H1 (cell line): ENCODE measurements around the gene DNER. TPM values are rescaled to one million over a fixed set of nuclear protein-coding genes. Genes with fewer than 3 reads are reported as not detected.

Source experiments
- CTCF ChIA-PET: fragments of 300-600 bp; sonication (Branson Sonifier 250); formaldehyde crosslinking; loops from one replicate; lab custom pipeline; 2021; ENCODE audit not compliant: partially characterized antibody; lab: Charles Lee
- POLR2A ChIA-PET: fragments of 300-600 bp; sonication (Branson Sonifier 250); formaldehyde crosslinking; loops from one replicate; lab custom pipeline; 2021; ENCODE audit warnings: inconsistent platforms; ENCODE audit not compliant: partially characterized antibody; lab: Charles Lee
- DNase-seq, 2 experiments: peaks; one replicate each; pipeline versions ENCODE4 v3.0.0 to v3.0.0-alpha.2; 2010 to 2022; ENCODE audit warnings: low spot score in 2 of 2, low read depth in 1 of 2, mixed read lengths in 1 of 2
- FAIRE-seq: peaks from 2 replicates; lab custom pipeline; 2011; peaks lifted over from hg19 to GRCh38; lab: Jason Lieb, UNC
- H2AFZ ChIP-seq: 2 replicates; pipeline ENCODE4 v1.8.1; 2012; ENCODE audit warnings: low read length, inconsistent platforms
- H2AK5ac ChIP-seq: 2 replicates; pipeline ENCODE4 v1.6.1; 2013; ENCODE audit warnings: low read depth, low read length
- H2BK120ac ChIP-seq: replicated peaks from 2 replicates; pipeline ENCODE3; 2013; ENCODE audit warnings: low read depth, low read length, inconsistent platforms
- H2BK12ac ChIP-seq: 2 replicates; pipeline ENCODE4 v1.6.1; 2013; ENCODE audit warnings: low read depth, low read length
- H2BK15ac ChIP-seq: 2 replicates; pipeline ENCODE4 v1.6.1; 2013; ENCODE audit warnings: low read length
- H2BK20ac ChIP-seq: 2 replicates; pipeline ENCODE4 v1.6.1; 2013; ENCODE audit warnings: low read length
- H2BK5ac ChIP-seq: 2 replicates; pipeline ENCODE4 v1.6.1; 2013; ENCODE audit warnings: low read depth, low read length
- H3K14ac ChIP-seq: 2 replicates; pipeline ENCODE4 v1.6.1; 2013; ENCODE audit warnings: inconsistent platforms; ENCODE audit not compliant: insufficient read length
- H3K18ac ChIP-seq: 2 replicates; pipeline ENCODE4 v1.6.1; 2013; ENCODE audit warnings: low read length; ENCODE audit errors: extremely low read depth
- H3K23ac ChIP-seq: 2 replicates; pipeline ENCODE4 v1.6.1; 2013; ENCODE audit warnings: inconsistent platforms; ENCODE audit not compliant: insufficient read length
- H3K23me2 ChIP-seq: 2 replicates; pipeline ENCODE4 v1.6.1; 2013; ENCODE audit warnings: low read depth, low read length
- H3K27ac ChIP-seq: 2 replicates; pipeline ENCODE4 v1.6.1; 2011; ENCODE audit warnings: low read depth, low read length, inconsistent platforms
- H3K27me3 ChIP-seq, 4 experiments: replicated peaks in 1 of 4; 1 replicate in 1 of 4; 2 replicates in 3 of 4; pipeline versions ENCODE4 v1.6.1 to v1.8.1; 2011 to 2013; ENCODE audit warnings: low read length in 3 of 4, mild to moderate bottlenecking in 3 of 4, inconsistent platforms in 2 of 4, mixed read lengths in 2 of 4, moderate library complexity in 1 of 4; ENCODE audit not compliant: control insufficient read depth in 3 of 4, insufficient read depth in 3 of 4; ENCODE audit errors: extremely low read depth in 1 of 4
- H3K36me3 ChIP-seq, 4 experiments: 2 replicates each; pipeline versions ENCODE4 v1.6.1 to v1.8.1; 2011 to 2013; ENCODE audit warnings: mild to moderate bottlenecking in 4 of 4, low read length in 3 of 4, moderate library complexity in 2 of 4, control low read depth in 1 of 4, inconsistent platforms in 1 of 4; ENCODE audit not compliant: insufficient read depth in 4 of 4, control insufficient read depth in 2 of 4
- H3K4ac ChIP-seq: replicated peaks from 2 replicates; pipeline ENCODE3; 2013; ENCODE audit warnings: low read length, low read depth, mixed read lengths, inconsistent platforms; ENCODE audit not compliant: insufficient read length
- H3K4me1 ChIP-seq, 4 experiments: replicated peaks in 1 of 4; 1 replicate in 1 of 4; 2 replicates in 3 of 4; pipeline versions ENCODE4 v1.6.1 to v1.8.1; 2011 to 2013; ENCODE audit warnings: low read length in 3 of 4, inconsistent platforms in 2 of 4, mixed read lengths in 1 of 4; ENCODE audit not compliant: insufficient read depth in 4 of 4, control insufficient read depth in 3 of 4
- H3K4me2 ChIP-seq, 2 experiments: 2 replicates each; pipeline versions ENCODE4 v1.6.1 to v1.8.1; 2011 to 2013; ENCODE audit warnings: low read depth in 2 of 2, low read length in 2 of 2, control low read depth in 1 of 2, inconsistent platforms in 1 of 2, mild to moderate bottlenecking in 1 of 2; ENCODE audit not compliant: insufficient read depth in 1 of 2
- H3K4me3 ChIP-seq, 4 experiments: fragments of 200-600, 300-600 bp in 1 of 4; sonication (generic), shearing (Covaris generic), sonication (Bioruptor Twin) in 1 of 4; 2 replicates each; pipeline versions ENCODE4 v1.5.1 to v1.8.1; 2011 to 2016; ENCODE audit warnings: low read length in 4 of 4, low read depth in 3 of 4, control low read depth in 2 of 4, inconsistent platforms in 2 of 4, mild to moderate bottlenecking in 2 of 4, mixed read lengths in 1 of 4, moderate library complexity in 1 of 4; ENCODE audit not compliant: insufficient read depth in 2 of 4; ENCODE audit errors: extremely low read depth in 1 of 4
- H3K56ac ChIP-seq: replicated peaks from 2 replicates; pipeline ENCODE3; 2013; ENCODE audit warnings: low read depth, mild to moderate bottlenecking, mixed read lengths, low read length, inconsistent platforms; ENCODE audit not compliant: insufficient read length
- H3K79me1 ChIP-seq: 2 replicates; pipeline ENCODE4 v1.6.1; 2013; ENCODE audit warnings: low read depth, low read length, control low read depth
- H3K79me2 ChIP-seq, 2 experiments: 2 replicates each; pipeline versions ENCODE4 v1.6.1 to v1.8.1; 2012 to 2013; ENCODE audit warnings: low read length in 2 of 2, mild to moderate bottlenecking in 2 of 2, inconsistent platforms in 1 of 2; ENCODE audit not compliant: insufficient read depth in 2 of 2, control insufficient read depth in 1 of 2
- H3K9ac ChIP-seq, 4 experiments: replicated peaks in 1 of 4; 1 replicate in 1 of 4; 2 replicates in 3 of 4; pipeline versions ENCODE4 v1.6.1 to v1.8.1; 2011 to 2013; ENCODE audit warnings: low read depth in 3 of 4, low read length in 3 of 4, control low read depth in 2 of 4, mild to moderate bottlenecking in 2 of 4, moderate library complexity in 2 of 4, inconsistent platforms in 1 of 4; ENCODE audit errors: extremely low read depth in 1 of 4
- H3K9me3 ChIP-seq, 2 experiments: 2 replicates each; pipeline versions ENCODE4 v1.6.1 to v1.8.1; 2012 to 2013; ENCODE audit warnings: mild to moderate bottlenecking in 2 of 2, moderate library complexity in 2 of 2, control low read depth in 1 of 2, inconsistent platforms in 1 of 2, low read depth in 1 of 2, low read length in 1 of 2, mixed read lengths in 1 of 2; ENCODE audit not compliant: insufficient read depth in 2 of 2
- H4K20me1 ChIP-seq, 2 experiments: replicated peaks in 1 of 2; 2 replicates each; pipeline versions ENCODE3 to v1.8.1; 2011 to 2013; ENCODE audit warnings: inconsistent platforms in 2 of 2, low read length in 2 of 2, mild to moderate bottlenecking in 1 of 2; ENCODE audit not compliant: insufficient read depth in 2 of 2, control insufficient read depth in 1 of 2
- H4K5ac ChIP-seq: 2 replicates; pipeline ENCODE4 v1.6.1; 2013; ENCODE audit warnings: low read length, low read depth, mixed read lengths, inconsistent platforms; ENCODE audit not compliant: insufficient read length
- H4K8ac ChIP-seq: 2 replicates; pipeline ENCODE4 v1.8.0; 2013; ENCODE audit warnings: mild to moderate bottlenecking, moderate library complexity, low read length, inconsistent platforms; ENCODE audit not compliant: insufficient read depth; ENCODE audit errors: extremely low read depth
- H4K91ac ChIP-seq: replicated peaks from 2 replicates; pipeline ENCODE3; 2013; ENCODE audit warnings: low read length, mixed read lengths, inconsistent platforms; ENCODE audit not compliant: insufficient read length
- ATF3 ChIP-seq: IDR thresholded peaks from 2 replicates; pipeline ENCODE4 v1.6.1; 2011; ENCODE audit warnings: low read depth, mild to moderate bottlenecking, low read length; ENCODE audit not compliant: insufficient read depth
- CBX8 ChIP-seq: fragments of 300-800, 300-1000 bp; sonication (generic); IDR thresholded peaks from 2 replicates; pipeline ENCODE4 v1.7.1; 2016; ENCODE audit warnings: low read depth, low read length, borderline replicate concordance
- CHD1 ChIP-seq: IDR thresholded peaks from 2 replicates; pipeline ENCODE4 v1.6.1; 2012; ENCODE audit warnings: low read depth, low read length, improper control_type of control experiment
- JUND ChIP-seq: IDR thresholded peaks from 2 replicates; pipeline ENCODE4 v1.6.1; 2011; ENCODE audit warnings: mild to moderate bottlenecking, improper control_type of control experiment, low read length
- WGBS, 2 experiments: shearing (Covaris generic) in 1 of 2; methylation state at CpG; one replicate each; pipeline versions ENCODE4 v1.1.6 to v1.1.7; 2013 to 2015; ENCODE audit warnings: low lambda C conversion rate in 2 of 2, mixed read lengths in 2 of 2, inconsistent platforms in 1 of 2, low coverage in 1 of 2, missing lambda C conversion rate in 1 of 2; ENCODE audit not compliant: insufficient replicate concordance in 2 of 2, insufficient coverage in 1 of 2, insufficient read length in 1 of 2; ENCODE audit errors: extremely low coverage in 1 of 2, missing lambda C conversion rate in 1 of 2; 5-methylcytosine and 5-hydroxymethylcytosine counted together
- polyA plus RNA-seq, 7 experiments: library from polyadenylated mRNA; depleted of rRNA in 3 of 7; stranded (reverse) in 5 of 7; unstranded in 2 of 7; fragments of >200 nt in 5 of 7; fragments of 200-250 nt in 2 of 7; gene quantifications; 1 replicate in 5 of 7; 2 replicates in 1 of 7; 4 replicates in 1 of 7; pipeline versions ENCODE4 v1.2.1 to v1.2.3, GENCODE V29; 2011 to 2013; ENCODE audit warnings: missing spikeins in 2 of 7, mixed read lengths in 2 of 7
- total RNA-seq: library from RNA; stranded (reverse); fragmentation: NEBNext Ultra II Directional; extraction: Animal tissue kit (Norgen Biotek cat#: 25700); gene quantifications from 2 replicates; pipeline ENCODE4 v1.2.1, GENCODE V29; 2021

Gene DNER
- total and polyA plus RNA-seq, 2 of the 8 experiments (the other 6 are each of a cell fraction or from before 2014, with no cell fraction given): 6.8 to 16.3 TPM

GRCh38 chr2:229401171-229401865 lies 313.0 kb downstream of the DNER start:
- no peak overlapping the region for H2BK12ac ChIP-seq
- 94% methylated on average over 4 of the region's 4 CpGs; no CpG with 5 or more reads in 1 of the 2 experiments for WGBS, 2 experiments
- H3K9ac ChIP-seq: no peak overlapping the region
- no peaks in the 10 kb centered on the region for H3K27me3 ChIP-seq
- H3K4me3 ChIP-seq: no peak overlapping the region
- H3K79me2 ChIP-seq: no peaks in the 10 kb centered on the region
- H3K27ac ChIP-seq: no peak overlapping the region
- no peak overlapping the region for H4K8ac ChIP-seq
- H3K14ac ChIP-seq: no peak overlapping the region
- H3K23ac ChIP-seq: no peak overlapping the region
- H4K91ac ChIP-seq: no peak overlapping the region
- CTCF ChIA-PET: interaction anchor here (0.7 kb wide), 1 partner anchor 9 kb away, joined by 3 read pairs; no protein-coding TSS in a partner anchor
- H3K4me2 ChIP-seq: no peak overlapping the region
- H4K20me1 ChIP-seq: no peaks in the 10 kb centered on the region
- H2AK5ac ChIP-seq: no peak overlapping the region
- no peak overlapping the region for H3K18ac ChIP-seq
- H3K23me2 ChIP-seq: no peaks in the 10 kb centered on the region
- no peaks in the 10 kb centered on the region for H3K9me3 ChIP-seq
- H3K4me1 ChIP-seq: no peaks in the 10 kb centered on the region
- TF ChIP-seq ATF3 (no peak), CHD1 (no peak), CBX8 (no peak), JUND (no peak)
- TF ChIP-seq, all 59 proteins: peak for 0
- H2BK5ac ChIP-seq: no peak overlapping the region
- DNase-seq: no peak
- H3K36me3 ChIP-seq: no peaks in the 10 kb centered on the region; a peak in 1 of 8 replicates
- no peak overlapping the region for H3K56ac ChIP-seq
- H2BK120ac ChIP-seq: no peak overlapping the region
- no peak overlapping the region for H3K4ac ChIP-seq
- no peaks in the 10 kb centered on the region for H3K79me1 ChIP-seq
- POLR2A ChIA-PET: no interaction called here
- H2BK20ac ChIP-seq: no peak overlapping the region
- H2AFZ ChIP-seq: no peak overlapping the region
- no peak for FAIRE-seq
- H2BK15ac ChIP-seq: no peak overlapping the region
- H4K5ac ChIP-seq: no peak overlapping the region
